ENCODE results near the gene SUN1. TPM values are rescaled to one million over a fixed set of nuclear protein-coding genes. Genes with fewer than 3 reads are reported as not detected.
A peak's percentile ranks its signal among the peaks of the same experiment; 100 is the strongest.
"Not testable (repeated sequence)": the region's sequence is repeated elsewhere in the genome, so short reads cannot be mapped to it uniquely, and the experiment has no call there.

The SUN1 gene
- total RNA-seq, 2 experiments from 2014 or later = 71.3 to 74.6 TPM

GRCh38 chr7:794671-795329 is 37.5 kb upstream of the SUN1 start:
- Mint-ChIP-seq H3K27me3 (no peaks in the 10 kb centered on the region), H3K27ac (no peak overlapping the region), H3K9me3 (ENCODE audit: low read depth) (no peaks in the 10 kb centered on the region), H3K4me3 (no peak overlapping the region), H3K36me3 (ENCODE audit: low read depth) (peaks cover 2% of the 10 kb centered on the region), H3K4me1 (no peaks in the 10 kb centered on the region)
- ATAC-seq (no peak), DNase-seq (no peak)
- CTCF ChIA-PET = no interaction called here
- POLR2A ChIA-PET = no interaction called here
- intact Hi-C loops (cut with DNase I, micrococcal nuclease) = no loop called here

GRCh38 chr7:796434-797169 is 35.7 kb upstream of the SUN1 start:
- DNase-seq; H3K4me3 Mint-ChIP-seq; CTCF ChIA-PET; H3K9me3 Mint-ChIP-seq (ENCODE audit: low read depth); POLR2A ChIA-PET; ATAC-seq; H3K36me3 Mint-ChIP-seq (ENCODE audit: low read depth); H3K27ac Mint-ChIP-seq; H3K4me1 Mint-ChIP-seq; H3K27me3 Mint-ChIP-seq; intact Hi-C loops (cut with DNase I, micrococcal nuclease): not testable (repeated sequence)

- no peaks in the 10 kb centered on the region for H3K4me1 Mint-ChIP-seq
- intact Hi-C loops (cut with DNase I, micrococcal nuclease) = no loop called here
- no peak for DNase-seq
- POLR2A ChIA-PET = no interaction called here
- CTCF ChIA-PET = interaction anchor here (0.7 to 0.9 kb wide), 3 partner anchors 75 to 206 kb away, joined by 3 read pairs; no protein-coding TSS in a partner anchor
- no peaks in the 10 kb centered on the region for H3K9me3 Mint-ChIP-seq (ENCODE audit: low read depth)
- no peak overlapping the region for H3K4me3 Mint-ChIP-seq
- H3K27me3 Mint-ChIP-seq = no peaks in the 10 kb centered on the region
- H3K27ac Mint-ChIP-seq = no peak overlapping the region
- ATAC-seq = no peak
- peaks cover 2% of the 10 kb centered on the region for H3K36me3 Mint-ChIP-seq (ENCODE audit: low read depth)
These were observed 33.3 kb upstream of the SUN1 start for GRCh38 chr7:798921-799470.

- DNase-seq (no peak), ATAC-seq (no peak)
- ChIA-PET CTCF (no interaction called here), POLR2A (no interaction called here)
- H3K4me1 Mint-ChIP-seq = no peaks in the 10 kb centered on the region
- H3K27me3 Mint-ChIP-seq = no peaks in the 10 kb centered on the region
- H3K9me3 Mint-ChIP-seq (ENCODE audit: low read depth) = no peaks in the 10 kb centered on the region
- H3K27ac Mint-ChIP-seq = no peak overlapping the region
- no peak overlapping the region for H3K4me3 Mint-ChIP-seq
- peaks cover 2% of the 10 kb centered on the region for H3K36me3 Mint-ChIP-seq (ENCODE audit: low read depth)
- intact Hi-C loops (cut with DNase I, micrococcal nuclease) = no loop called here
These were observed 31.6 kb upstream of the SUN1 start for GRCh38 chr7:800692-801091.

- DNase-seq; intact Hi-C loops (cut with DNase I, micrococcal nuclease); H3K27me3 Mint-ChIP-seq; H3K9me3 Mint-ChIP-seq (ENCODE audit: low read depth); H3K4me3 Mint-ChIP-seq; ATAC-seq; H3K4me1 Mint-ChIP-seq; CTCF ChIA-PET; H3K27ac Mint-ChIP-seq; H3K36me3 Mint-ChIP-seq (ENCODE audit: low read depth); POLR2A ChIA-PET: not testable (repeated sequence)
These were observed 30.9 kb upstream of the SUN1 start for GRCh38 chr7:801351-801750.

GRCh38 chr7:801940-802381 is 30.3 kb upstream of the SUN1 start:
- intact Hi-C loops (cut with DNase I, micrococcal nuclease) = no loop called here
- no peak for ATAC-seq
- Mint-ChIP-seq H3K4me1 (no peaks in the 10 kb centered on the region), H3K9me3 (ENCODE audit: low read depth) (no peaks in the 10 kb centered on the region), H3K27ac (no peak overlapping the region), H3K36me3 (ENCODE audit: low read depth) (no peaks in the 10 kb centered on the region), H3K27me3 (no peaks in the 10 kb centered on the region), H3K4me3 (no peak overlapping the region)
- DNase-seq = no peak
- ChIA-PET POLR2A (no interaction called here), CTCF (no interaction called here)

GRCh38 chr7:802500-803242 is 29.6 kb upstream of the SUN1 start:
- no peaks in the 10 kb centered on the region for H3K4me1 Mint-ChIP-seq
- ChIA-PET CTCF (no interaction called here), POLR2A (no interaction called here)
- ATAC-seq (no peak), DNase-seq (no peak)
- intact Hi-C loops (cut with DNase I, micrococcal nuclease) = no loop called here
- H3K27ac Mint-ChIP-seq = no peak overlapping the region
- no peaks in the 10 kb centered on the region for H3K27me3 Mint-ChIP-seq
- no peaks in the 10 kb centered on the region for H3K9me3 Mint-ChIP-seq (ENCODE audit: low read depth)
- H3K4me3 Mint-ChIP-seq = no peak overlapping the region
- H3K36me3 Mint-ChIP-seq (ENCODE audit: low read depth) = no peaks in the 10 kb centered on the region

GRCh38 chr7:803243-803635 is 29.0 kb upstream of the SUN1 start:
- H3K27ac Mint-ChIP-seq = no peak overlapping the region
- H3K4me3 Mint-ChIP-seq = no peak overlapping the region
- no peaks in the 10 kb centered on the region for H3K27me3 Mint-ChIP-seq
- ChIA-PET CTCF (no interaction called here), POLR2A (no interaction called here)
- no peaks in the 10 kb centered on the region for H3K9me3 Mint-ChIP-seq (ENCODE audit: low read depth)
- no peaks in the 10 kb centered on the region for H3K4me1 Mint-ChIP-seq
- intact Hi-C loops (cut with DNase I, micrococcal nuclease) = no loop called here
- no peaks in the 10 kb centered on the region for H3K36me3 Mint-ChIP-seq (ENCODE audit: low read depth)
- DNase-seq = no peak
- ATAC-seq = no peak

- intact Hi-C loops (cut with DNase I, micrococcal nuclease); H3K36me3 Mint-ChIP-seq (ENCODE audit: low read depth); DNase-seq; CTCF ChIA-PET; H3K27ac Mint-ChIP-seq; H3K27me3 Mint-ChIP-seq; H3K9me3 Mint-ChIP-seq (ENCODE audit: low read depth); H3K4me3 Mint-ChIP-seq; ATAC-seq; POLR2A ChIA-PET; H3K4me1 Mint-ChIP-seq: not testable (repeated sequence)
These were observed 28.5 kb upstream of the SUN1 start for GRCh38 chr7:803796-804195.

- Mint-ChIP-seq H3K27me3 (no peaks in the 10 kb centered on the region), H3K27ac (no peak overlapping the region)
These were observed 27.0 kb upstream of the SUN1 start for GRCh38 chr7:805261-805660.

GRCh38 chr7:815284-816216 is 16.7 kb upstream of the SUN1 start:
- H3K27me3 Mint-ChIP-seq = peaks cover 6% of the 10 kb centered on the region
- H3K9me3 Mint-ChIP-seq (ENCODE audit: low read depth) = no peaks in the 10 kb centered on the region
- CTCF ChIA-PET = interaction anchor here (2.9 kb wide), 1 partner anchor 57 kb away, joined by 11 read pairs; no protein-coding TSS in a partner anchor
- peak overlapping the region; percentile 60 for H3K4me3 Mint-ChIP-seq
- ATAC-seq = no peak
- peaks cover 15% of the 10 kb centered on the region for H3K36me3 Mint-ChIP-seq (ENCODE audit: low read depth)
- peaks cover 55% of the 10 kb centered on the region for H3K4me1 Mint-ChIP-seq
- no peak overlapping the region for H3K27ac Mint-ChIP-seq
- POLR2A ChIA-PET = interaction anchor here (1.0 to 2.4 kb wide), 3 partner anchors 10 to 16 kb away, joined by 3 to 12 read pairs (median 3); partner anchors contain the start of gene SUN1
- intact Hi-C loops (cut with DNase I, micrococcal nuclease) = loop anchor here (1.0 to 10.0 kb wide), 11 partner anchors 17 to 355 kb away; partner anchors contain the start of genes COX19 (in 2 of the 2), DNAAF5 (in 1 of the 2), GET4 (in 1 of the 2) and GPR146 (in 1 of the 2)
- peak; percentile 50 for DNase-seq

More at GRCh38 chr7:805261-805660, 27.0 kb upstream of the SUN1 start:
- H3K4me1 Mint-ChIP-seq = no peaks in the 10 kb centered on the region
- no peak overlapping the region for H3K4me3 Mint-ChIP-seq
- CTCF ChIA-PET = no interaction called here
- DNase-seq (no peak), ATAC-seq (no peak)
- intact Hi-C loops (cut with DNase I, micrococcal nuclease) = no loop called here
- H3K9me3 Mint-ChIP-seq (ENCODE audit: low read depth) = no peaks in the 10 kb centered on the region
- H3K36me3 Mint-ChIP-seq (ENCODE audit: low read depth) = no peaks in the 10 kb centered on the region
- POLR2A ChIA-PET = no interaction called here
